NCI-H1048 (cell line): ENCODE data around the gene TOM1L2.
"Not testable (repeated sequence)": the region's sequence is repeated elsewhere in the genome, so short reads cannot be mapped to it uniquely, and the experiment has no call there.

ENCODE experiments used
- DNase-seq: peaks from one replicate; lab custom pipeline; 2025; lab: John Stamatoyannopoulos, UW

The TOM1L2 gene

GRCh38 chr17:17924131-17924856, 47.9 kb downstream of the TOM1L2 start:
- DNase-seq = no peak

GRCh38 chr17:17922070-17922614, 50.1 kb downstream of the TOM1L2 start:
- DNase-seq = no peak

GRCh38 chr17:17921192-17922069, 50.8 kb downstream of the TOM1L2 start:
- no peak for DNase-seq

GRCh38 chr17:17919169-17920107, 52.8 kb downstream of the TOM1L2 start:
- no peak for DNase-seq

- DNase-seq = no peak
Measured at GRCh38 chr17:17917394-17917793, 54.8 kb downstream of the TOM1L2 start.

GRCh38 chr17:17915183-17915582, 57.0 kb downstream of the TOM1L2 start:
- DNase-seq = no peak

- DNase-seq = no peak
Measured at GRCh38 chr17:17913695-17914332, 58.4 kb downstream of the TOM1L2 start.

- not testable (repeated sequence) for DNase-seq
Measured at GRCh38 chr17:17912336-17912735, 59.9 kb downstream of the TOM1L2 start.

- DNase-seq = no peak
Measured at GRCh38 chr17:17911001-17911613, 61.1 kb downstream of the TOM1L2 start.

- no peak for DNase-seq
Measured at GRCh38 chr17:17910060-17910459, 62.1 kb downstream of the TOM1L2 start.

- DNase-seq = no peak
Measured at GRCh38 chr17:17909078-17909477, 63.1 kb downstream of the TOM1L2 start.

- no peak for DNase-seq
Measured at GRCh38 chr17:17907469-17907868, 64.7 kb downstream of the TOM1L2 start.

GRCh38 chr17:17906418-17907215, 65.6 kb downstream of the TOM1L2 start:
- no peak for DNase-seq

- DNase-seq = no peak
Measured at GRCh38 chr17:17905036-17905320, 67.2 kb downstream of the TOM1L2 start.

- no peak for DNase-seq
Measured at GRCh38 chr17:17904166-17905035, 67.8 kb downstream of the TOM1L2 start.

GRCh38 chr17:17902877-17903276, 69.3 kb downstream of the TOM1L2 start:
- DNase-seq = no peak

- DNase-seq = no peak
Measured at GRCh38 chr17:17902376-17902775, 69.8 kb downstream of the TOM1L2 start.

- DNase-seq = no peak
Measured at GRCh38 chr17:17900615-17901520, 71.3 kb downstream of the TOM1L2 start.
